ENCODE measurements around the gene HBP1.
A peak's percentile ranks its signal among the peaks of the same experiment; 100 is the strongest.
"Not testable (repeated sequence)": the region's sequence is repeated elsewhere in the genome, so short reads cannot be mapped to it uniquely, and the experiment has no call there.

The HBP1 gene

GRCh38 chr7:107187774-107188173 is 19.0 kb downstream of the HBP1 start:
- DNase-seq: no peak

- DNase-seq: no peak
Observed at GRCh38 chr7:107190090-107190489, 21.3 kb downstream of the HBP1 start.

DNA sequence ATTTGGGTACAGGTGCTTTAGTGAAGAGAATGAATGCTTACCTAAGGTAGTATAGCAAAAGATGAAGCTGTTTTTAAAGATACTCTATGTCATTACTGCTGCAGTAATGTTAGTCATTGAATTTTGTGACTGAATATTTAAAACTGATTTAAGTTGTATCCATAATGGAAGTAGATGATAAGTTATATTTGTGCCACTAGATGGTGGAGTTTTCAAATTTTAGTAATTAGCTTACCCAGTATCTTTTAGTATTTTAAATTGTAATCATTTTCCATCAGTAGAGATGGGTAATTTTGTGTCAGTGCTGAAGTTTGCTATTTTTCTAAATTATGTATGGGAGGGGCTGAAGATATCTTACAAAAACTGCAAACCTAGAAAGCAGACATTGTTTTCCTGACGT is 25.2 kb downstream of the HBP1 start:
- DNase-seq: no peak

GRCh38 chr7:107196834-107197610 is 28.2 kb downstream of the HBP1 start:
- DNase-seq: no peak

GRCh38 chr7:107201795-107202450 is 33.1 kb downstream of the HBP1 start:
- DNase-seq: peak; percentile 16

DNA sequence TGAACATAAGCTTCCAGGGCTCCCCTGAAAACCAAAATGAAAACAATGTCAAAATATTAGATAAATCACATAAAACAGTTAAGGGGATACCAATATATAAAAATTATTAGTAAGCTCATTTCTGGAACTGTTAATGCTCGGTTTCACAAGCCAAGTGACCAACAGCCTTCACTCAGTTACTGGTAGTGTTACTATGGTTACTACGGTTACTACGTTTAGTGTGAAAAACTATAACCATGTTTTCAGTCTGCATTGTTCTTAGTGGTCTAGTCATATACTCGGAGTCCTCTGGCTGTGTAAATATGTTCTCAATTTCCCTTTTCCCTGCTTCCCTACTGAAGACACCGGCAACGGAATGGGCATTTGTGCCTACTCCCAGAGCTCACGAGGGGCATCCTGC is 34.8 kb downstream of the HBP1 start:
- no peak for DNase-seq

GRCh38 chr7:107206136-107206535 is 37.3 kb downstream of the HBP1 start:
- no peak for DNase-seq

DNA sequence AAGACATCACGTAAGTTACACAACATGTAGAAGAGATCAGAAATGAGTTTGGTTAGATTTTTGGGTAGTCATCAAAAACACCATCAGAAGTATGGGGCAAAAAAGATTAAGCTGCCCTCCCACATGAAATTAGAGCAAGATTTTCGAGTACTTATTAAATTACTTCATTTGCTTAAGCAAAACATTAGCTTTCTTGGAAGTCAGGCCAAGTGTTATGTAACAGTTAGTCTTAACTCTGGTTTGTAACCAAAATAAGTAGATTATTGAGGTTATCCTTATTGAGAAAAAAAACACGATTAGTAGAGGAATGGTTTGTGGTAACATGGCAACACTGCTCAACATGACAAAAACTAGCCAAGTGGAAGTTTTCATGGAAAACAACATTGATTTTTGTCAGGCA is 37.9 kb downstream of the HBP1 start:
- DNase-seq: no peak

DNA sequence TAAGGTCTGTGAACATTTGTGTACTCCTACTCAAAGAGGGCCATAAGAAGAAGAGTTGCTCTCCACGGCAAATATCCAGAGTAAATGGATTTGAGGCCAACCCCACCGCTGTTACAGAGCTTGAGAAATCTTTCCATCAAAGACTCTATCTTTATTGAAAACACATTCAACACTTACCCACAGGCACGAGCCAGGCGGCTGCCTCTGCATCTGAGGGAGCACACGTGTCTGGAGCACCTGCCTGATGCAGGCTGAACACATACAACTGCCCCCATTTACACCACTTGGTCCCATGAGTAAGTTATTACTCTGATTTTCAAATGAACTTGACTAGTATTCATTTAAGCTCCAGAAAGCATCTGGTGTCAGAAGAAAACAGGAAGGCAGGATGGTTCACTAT is 38.7 kb downstream of the HBP1 start:
- no peak for DNase-seq

GRCh38 chr7:107208024-107208521 is 39.3 kb downstream of the HBP1 start:
- DNase-seq: no peak

DNA sequence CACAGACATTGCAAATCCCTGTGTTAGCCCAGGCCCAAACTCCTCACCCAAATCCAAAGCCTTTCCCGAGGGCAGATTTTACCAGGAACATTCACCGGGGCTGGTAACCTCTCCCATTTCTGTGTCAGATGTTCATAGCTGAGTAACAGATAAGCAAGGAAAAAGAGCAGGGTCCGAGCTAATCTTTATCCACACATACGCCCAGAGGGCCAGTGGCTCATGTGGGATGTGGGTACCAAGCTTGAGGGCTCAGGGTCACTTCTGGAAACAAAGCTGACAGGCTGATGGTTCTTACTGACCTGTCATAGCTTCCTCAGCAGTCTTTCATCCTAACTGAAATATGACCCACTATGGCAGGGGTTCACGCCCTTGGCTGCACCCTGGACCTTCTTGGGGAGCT is 39.8 kb downstream of the HBP1 start:
- no peak for DNase-seq

GRCh38 chr7:107209565-107209964 is 40.8 kb downstream of the HBP1 start:
- DNase-seq: no peak

DNA sequence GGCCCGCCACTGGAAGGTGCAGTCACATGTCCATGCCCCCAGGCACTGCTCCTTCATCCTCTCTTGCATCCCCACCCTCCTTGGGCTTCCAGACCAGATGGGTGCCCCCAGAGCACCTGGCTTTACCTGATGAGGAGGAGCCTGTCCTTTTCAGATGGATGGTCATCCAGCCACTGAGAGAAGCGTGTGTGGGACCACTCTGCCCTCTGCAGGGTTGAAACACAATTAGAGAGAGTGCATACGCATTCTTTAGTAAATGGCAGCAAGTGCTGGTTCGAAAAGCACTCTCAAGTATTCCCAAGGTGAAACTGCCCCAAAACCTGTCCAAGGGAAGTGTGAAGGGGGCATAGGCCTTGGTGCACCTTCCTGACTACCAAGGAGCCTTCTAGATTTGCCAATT is 41.6 kb downstream of the HBP1 start:
- DNase-seq: no peak

DNA sequence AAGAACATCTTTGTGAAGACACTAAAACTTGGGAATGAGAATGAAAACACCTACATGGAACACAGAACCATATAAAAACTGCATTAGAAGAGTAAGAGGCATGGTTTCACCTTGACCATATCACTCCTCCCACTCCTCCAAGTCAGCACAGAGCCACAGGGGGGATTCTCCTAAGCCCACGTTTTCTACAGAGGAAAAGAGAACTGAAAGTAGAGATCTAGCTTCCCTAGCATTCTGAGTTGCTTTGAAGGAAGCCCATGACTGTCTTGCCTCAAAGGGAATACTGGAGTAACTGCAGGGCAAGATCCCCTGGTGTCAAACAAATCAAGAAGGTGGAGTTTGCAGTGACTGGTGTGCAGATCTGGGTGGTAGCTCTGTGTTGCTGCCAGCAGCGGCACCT is 43.9 kb downstream of the HBP1 start:
- no peak for DNase-seq

- no peak for DNase-seq
Observed at GRCh38 chr7:107213193-107213788, 44.5 kb downstream of the HBP1 start.

- no peak for DNase-seq
Observed at GRCh38 chr7:107213945-107214344, 45.1 kb downstream of the HBP1 start.

- DNase-seq: no peak
Observed at GRCh38 chr7:107219563-107220244, 50.9 kb downstream of the HBP1 start.

DNA sequence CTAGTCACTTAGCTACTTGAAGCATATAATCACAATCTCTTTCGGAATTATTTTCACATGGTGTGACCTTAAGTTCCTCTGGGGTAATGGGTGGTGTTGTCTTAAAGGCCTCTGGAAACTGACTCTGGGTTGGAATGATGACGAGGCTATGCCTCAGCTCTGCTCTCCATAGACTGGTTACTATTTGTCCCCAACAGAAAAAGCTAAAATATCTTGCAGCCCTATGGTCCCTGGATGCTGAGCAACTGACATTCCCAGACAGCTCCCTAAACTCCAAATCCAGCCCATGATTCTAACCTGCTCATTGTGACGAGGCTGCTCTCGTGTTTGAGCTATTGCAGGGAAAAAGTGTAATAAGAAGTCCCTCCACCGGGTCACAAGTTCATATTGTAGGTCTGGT is 51.6 kb downstream of the HBP1 start:
- no peak for DNase-seq

GRCh38 chr7:107220806-107221205 is 52.0 kb downstream of the HBP1 start:
- DNase-seq: not testable (repeated sequence)

- DNase-seq: no peak
Observed at GRCh38 chr7:107224374-107225223, 55.8 kb downstream of the HBP1 start.

DNA sequence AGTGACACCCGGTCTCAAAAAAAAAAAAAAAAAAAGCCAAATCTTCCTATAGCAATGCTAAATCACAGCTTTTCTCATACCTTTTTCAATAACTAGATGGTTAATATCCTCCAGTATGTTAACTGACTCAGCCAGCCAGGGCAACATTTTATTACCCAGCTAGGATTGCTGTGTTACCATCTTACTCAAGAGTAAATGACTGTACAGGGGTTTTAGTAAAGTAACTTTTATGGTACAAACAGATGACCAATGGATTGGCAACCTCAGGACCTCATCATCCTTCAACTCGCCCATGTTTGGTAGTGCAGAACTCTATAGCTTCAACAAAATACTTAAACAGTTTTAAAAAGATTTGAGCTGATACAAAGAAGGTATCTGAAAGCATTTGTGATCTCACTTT is 59.5 kb downstream of the HBP1 start:
- DNase-seq: no peak

DNA sequence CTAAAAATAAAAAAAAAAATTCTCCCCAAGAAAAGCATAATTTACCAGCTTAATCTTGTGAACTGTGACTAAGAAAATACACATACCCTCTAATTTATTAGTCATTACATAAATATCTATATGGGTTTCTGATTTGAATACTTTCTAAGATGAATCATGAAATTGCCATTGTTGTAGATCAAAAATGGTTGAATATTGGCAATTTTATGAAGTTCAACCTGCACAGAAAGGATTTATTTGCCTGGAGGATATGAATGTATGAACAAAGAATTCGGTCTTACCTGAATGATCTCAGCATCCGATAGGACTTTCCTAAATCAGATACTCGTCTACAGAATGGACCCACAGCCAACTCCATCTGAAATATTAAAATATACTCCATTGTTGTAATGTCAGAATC is 61.5 kb downstream of the HBP1 start:
- DNase-seq: no peak
